DOHH2 (cell line): Measurements from ENCODE around the gene CDPF1.
"Not testable (repeated sequence)": the region's sequence is repeated elsewhere in the genome, so short reads cannot be mapped to it uniquely, and the experiment has no call there.

Source experiments
- EZH2phosphoT487 ChIP-seq: fragments of 200-600 bp; sonication (generic); IDR thresholded peaks from 2 replicates; pipeline ENCODE4 v1.6.1; 2017; ENCODE audit warnings: borderline replicate concordance, mild to moderate bottlenecking, antibody characterized with exemption, low read length, moderate library complexity, mixed read lengths
- TF ChIP-seq, protein P1 (sequence below): fragments of 200-600 bp; sonication (generic); IDR thresholded peaks from one replicate; pipeline ENCODE4 v1.5.1; 2014; ENCODE audit warnings: antibody characterized with exemption, mild to moderate bottlenecking, low read depth, low read length; ENCODE audit not compliant: poor library complexity, severe bottlenecking

DNA sequence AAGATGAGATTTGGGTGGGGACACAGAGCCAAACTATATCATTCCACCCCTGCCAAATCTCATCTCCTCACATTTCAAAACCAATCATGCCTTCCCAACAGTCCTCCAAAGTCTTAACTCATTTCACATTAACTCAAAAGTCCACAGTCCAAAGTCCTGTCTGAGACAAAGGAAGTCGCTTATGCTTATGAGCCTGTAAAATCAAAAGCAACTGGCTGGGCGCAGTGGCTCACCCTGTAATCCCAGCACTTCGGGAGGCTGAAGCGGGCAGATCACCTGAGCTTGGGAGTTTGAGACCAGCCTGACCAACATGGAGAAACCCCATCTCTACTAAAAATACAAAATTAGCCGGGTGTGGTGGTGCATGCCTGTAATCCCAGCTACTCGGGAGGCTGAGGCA lies 14.4 kb upstream of the CDPF1 start:
- TF ChIP-seq, protein P1, sequence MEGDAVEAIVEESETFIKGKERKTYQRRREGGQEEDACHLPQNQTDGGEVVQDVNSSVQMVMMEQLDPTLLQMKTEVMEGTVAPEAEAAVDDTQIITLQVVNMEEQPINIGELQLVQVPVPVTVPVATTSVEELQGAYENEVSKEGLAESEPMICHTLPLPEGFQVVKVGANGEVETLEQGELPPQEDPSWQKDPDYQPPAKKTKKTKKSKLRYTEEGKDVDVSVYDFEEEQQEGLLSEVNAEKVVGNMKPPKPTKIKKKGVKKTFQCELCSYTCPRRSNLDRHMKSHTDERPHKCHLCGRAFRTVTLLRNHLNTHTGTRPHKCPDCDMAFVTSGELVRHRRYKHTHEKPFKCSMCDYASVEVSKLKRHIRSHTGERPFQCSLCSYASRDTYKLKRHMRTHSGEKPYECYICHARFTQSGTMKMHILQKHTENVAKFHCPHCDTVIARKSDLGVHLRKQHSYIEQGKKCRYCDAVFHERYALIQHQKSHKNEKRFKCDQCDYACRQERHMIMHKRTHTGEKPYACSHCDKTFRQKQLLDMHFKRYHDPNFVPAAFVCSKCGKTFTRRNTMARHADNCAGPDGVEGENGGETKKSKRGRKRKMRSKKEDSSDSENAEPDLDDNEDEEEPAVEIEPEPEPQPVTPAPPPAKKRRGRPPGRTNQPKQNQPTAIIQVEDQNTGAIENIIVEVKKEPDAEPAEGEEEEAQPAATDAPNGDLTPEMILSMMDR, result not testable (repeated sequence)
- not testable (repeated sequence) for TF ChIP-seq EZH2phosphoT487
